ENCODE measurements around the gene ENTREP3. TPM values are rescaled to one million over a fixed set of nuclear protein-coding genes. Genes with fewer than 3 reads are reported as not detected.
"Not testable (repeated sequence)": the region's sequence is repeated elsewhere in the genome, so short reads cannot be mapped to it uniquely, and the experiment has no call there.

The ENTREP3 gene
- total RNA-seq, 1 donor = 6.5 TPM

GRCh38 chr1:155295942-155296267 is 40.6 kb upstream of the ENTREP3 start:
- Histone ChIP-seq H3K9me3 (ENCODE audit: low read depth, low read length) (no peaks in the 10 kb centered on the region), H3K79me2 (ENCODE audit: insufficient read depth, low read length) (no peaks in the 10 kb centered on the region), H2AFZ (ENCODE audit: low read length) (no peak overlapping the region), H3K36me3 (ENCODE audit: insufficient read depth, low read length) (no peaks in the 10 kb centered on the region), H3K4me3 (ENCODE audit: insufficient read depth, low read length) (no peak overlapping the region), H4K20me1 (ENCODE audit: insufficient read depth, low read length) (no peaks in the 10 kb centered on the region), H3K27ac (ENCODE audit: low read depth, low read length) (no peak overlapping the region), H3K27me3 (ENCODE audit: insufficient read depth, low read length) (peaks cover 45% of the 10 kb centered on the region), H3K4me1 (ENCODE audit: insufficient read depth, low read length) (no peaks in the 10 kb centered on the region), H3K4me2 (ENCODE audit: insufficient read depth, low read length) (no peak overlapping the region)
- no peak for DNase-seq (ENCODE audit: insufficient read length, low spot score, missing footprints)
- TF ChIP-seq CTCF (IDR thresholded peaks at IDR 0.05; ENCODE audit: extremely low read depth, low read depth, low read length) = no peak

GRCh38 chr1:155295183-155295941 is 40.1 kb upstream of the ENTREP3 start:
- no peaks in the 10 kb centered on the region for H4K20me1 ChIP-seq (ENCODE audit: insufficient read depth, low read length)
- no peaks in the 10 kb centered on the region for H3K9me3 ChIP-seq (ENCODE audit: low read depth, low read length)
- no peak overlapping the region for H3K4me3 ChIP-seq (ENCODE audit: insufficient read depth, low read length)
- no peak for TF ChIP-seq CTCF (IDR thresholded peaks at IDR 0.05; ENCODE audit: extremely low read depth, low read depth, low read length)
- H3K36me3 ChIP-seq (ENCODE audit: insufficient read depth, low read length) = no peaks in the 10 kb centered on the region
- H3K27ac ChIP-seq (ENCODE audit: low read depth, low read length) = no peak overlapping the region
- peaks cover 46% of the 10 kb centered on the region for H3K27me3 ChIP-seq (ENCODE audit: insufficient read depth, low read length)
- H3K4me1 ChIP-seq (ENCODE audit: insufficient read depth, low read length) = no peaks in the 10 kb centered on the region
- no peaks in the 10 kb centered on the region for H3K79me2 ChIP-seq (ENCODE audit: insufficient read depth, low read length)
- no peak overlapping the region for H2AFZ ChIP-seq (ENCODE audit: low read length)
- DNase-seq (ENCODE audit: insufficient read length, low spot score, missing footprints) = peak; percentile 82
- H3K4me2 ChIP-seq (ENCODE audit: insufficient read depth, low read length) = no peak overlapping the region

GRCh38 chr1:155294520-155295182 is 39.4 kb upstream of the ENTREP3 start:
- no peak overlapping the region for H3K4me2 ChIP-seq (ENCODE audit: insufficient read depth, low read length)
- no peaks in the 10 kb centered on the region for H3K9me3 ChIP-seq (ENCODE audit: low read depth, low read length)
- peaks cover 48% of the 10 kb centered on the region for H3K27me3 ChIP-seq (ENCODE audit: insufficient read depth, low read length)
- no peaks in the 10 kb centered on the region for H3K4me1 ChIP-seq (ENCODE audit: insufficient read depth, low read length)
- no peak for TF ChIP-seq CTCF (IDR thresholded peaks at IDR 0.05; ENCODE audit: extremely low read depth, low read depth, low read length)
- H3K4me3 ChIP-seq (ENCODE audit: insufficient read depth, low read length) = no peak overlapping the region
- H3K36me3 ChIP-seq (ENCODE audit: insufficient read depth, low read length) = no peaks in the 10 kb centered on the region
- no peaks in the 10 kb centered on the region for H4K20me1 ChIP-seq (ENCODE audit: insufficient read depth, low read length)
- no peak overlapping the region for H3K27ac ChIP-seq (ENCODE audit: low read depth, low read length)
- H3K79me2 ChIP-seq (ENCODE audit: insufficient read depth, low read length) = no peaks in the 10 kb centered on the region
- H2AFZ ChIP-seq (ENCODE audit: low read length) = no peak overlapping the region
- DNase-seq (ENCODE audit: insufficient read length, low spot score, missing footprints) = peak; percentile 65

GRCh38 chr1:155293086-155293749 is 37.9 kb upstream of the ENTREP3 start:
- Histone ChIP-seq H3K27me3 (ENCODE audit: insufficient read depth, low read length) (peaks cover 48% of the 10 kb centered on the region), H3K4me2 (ENCODE audit: insufficient read depth, low read length) (no peak overlapping the region), H2AFZ (ENCODE audit: low read length) (no peak overlapping the region), H3K79me2 (ENCODE audit: insufficient read depth, low read length) (no peaks in the 10 kb centered on the region), H3K4me1 (ENCODE audit: insufficient read depth, low read length) (no peaks in the 10 kb centered on the region), H3K27ac (ENCODE audit: low read depth, low read length) (no peak overlapping the region), H3K9me3 (ENCODE audit: low read depth, low read length) (no peaks in the 10 kb centered on the region), H3K4me3 (ENCODE audit: insufficient read depth, low read length) (no peak overlapping the region), H3K36me3 (ENCODE audit: insufficient read depth, low read length) (no peaks in the 10 kb centered on the region), H4K20me1 (ENCODE audit: insufficient read depth, low read length) (no peaks in the 10 kb centered on the region)
- no peak for TF ChIP-seq CTCF (IDR thresholded peaks at IDR 0.05; ENCODE audit: extremely low read depth, low read depth, low read length)
- peak; percentile 50 for DNase-seq (ENCODE audit: insufficient read length, low spot score, missing footprints)

GRCh38 chr1:155291006-155291405 is 35.7 kb upstream of the ENTREP3 start:
- H4K20me1 ChIP-seq (ENCODE audit: insufficient read depth, low read length); DNase-seq (ENCODE audit: insufficient read length, low spot score, missing footprints); H3K4me2 ChIP-seq (ENCODE audit: insufficient read depth, low read length); H3K4me1 ChIP-seq (ENCODE audit: insufficient read depth, low read length); H2AFZ ChIP-seq (ENCODE audit: low read length); H3K79me2 ChIP-seq (ENCODE audit: insufficient read depth, low read length); H3K4me3 ChIP-seq (ENCODE audit: insufficient read depth, low read length); H3K27ac ChIP-seq (ENCODE audit: low read depth, low read length); H3K9me3 ChIP-seq (ENCODE audit: low read depth, low read length); H3K36me3 ChIP-seq (ENCODE audit: insufficient read depth, low read length): not testable (repeated sequence)
- peaks cover 37% of the 10 kb centered on the region for H3K27me3 ChIP-seq (ENCODE audit: insufficient read depth, low read length)

Data from osteoblast (primary cell).